Peyer's patch (tissue), 4 donors: ENCODE results near the gene RTN4RL1.

Experiments
- CTCF ChIP-seq, 6 experiments: fragments of 450-650 bp in 4 of 6; fragments of 200-600 bp in 2 of 6; sonication (generic) in 1 of 6; IDR thresholded peaks; one replicate each; pipeline ENCODE4 v1.5.1; 2017 to 2019; ENCODE audit warnings: antibody characterized with exemption in 6 of 6, mild to moderate bottlenecking in 3 of 6, moderate library complexity in 1 of 6
- POLR2A ChIP-seq, 2 donors: fragments of 450-650 bp; IDR thresholded peaks; one replicate each; pipeline ENCODE4 v1.5.1; 2017; ENCODE audit warnings: antibody characterized with exemption in 2 of 2, mild to moderate bottlenecking in 2 of 2, moderate library complexity in 2 of 2

- no peak for TF ChIP-seq CTCF (IDR thresholded peaks at IDR 0.05)
- no peak for TF ChIP-seq POLR2A (IDR thresholded peaks at IDR 0.05)
Measured at GRCh38 chr17:1975573-1975972, 49.6 kb downstream of the RTN4RL1 start.
